ENCODE measurements around the gene IDE. TPM values are rescaled to one million over a fixed set of nuclear protein-coding genes. Genes with fewer than 3 reads are reported as not detected.

Gene IDE
- total RNA-seq, 1 experiment from 2014 or later, result 41.2 TPM

DNA sequence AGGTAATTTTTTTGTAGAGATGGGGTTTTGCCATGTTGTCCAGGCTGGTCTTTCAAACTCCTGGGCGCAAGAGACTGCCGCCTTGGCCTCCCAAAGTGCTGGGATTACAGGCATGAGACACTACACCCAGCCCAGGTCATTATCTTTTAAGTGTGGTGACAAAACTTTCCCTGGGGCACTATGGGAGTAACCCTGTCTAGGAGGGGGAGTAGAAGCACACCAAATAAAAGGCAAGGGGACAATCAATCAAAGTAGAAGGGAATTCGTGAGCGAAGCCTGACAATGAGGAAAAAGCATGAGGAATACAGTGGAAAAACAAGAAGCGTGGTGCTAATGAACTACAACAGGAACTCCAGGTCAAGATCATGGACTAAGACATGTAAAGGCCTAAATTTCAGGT, 31.4 kb downstream of the IDE start:
- Histone ChIP-seq H3K9me3 (ENCODE audit: insufficient read depth, low read depth) (no peaks in the 10 kb centered on the region), H2AFZ (no peak overlapping the region), H3K27ac (no peak overlapping the region), H3K79me2 (ENCODE audit: low read depth) (peaks cover 35% of the 10 kb centered on the region), H3K9me2 (ENCODE audit: insufficient read depth) (no peaks in the 10 kb centered on the region), H3K27me3 (ENCODE audit: insufficient read depth, low read depth) (no peaks in the 10 kb centered on the region), H3K4me3 (no peak overlapping the region), H3F3A (ENCODE audit: insufficient read depth, low read depth) (no peaks in the 10 kb centered on the region), H3K36me3 (ENCODE audit: low read depth) (no peaks in the 10 kb centered on the region; the same call in 1 of the 2 replicates), H4K20me1 (ENCODE audit: insufficient read depth) (no peaks in the 10 kb centered on the region), H3K4me2 (no peak overlapping the region), H3K4me1 (replicated peaks; ENCODE audit: insufficient read depth) (0 out of 2 replicates have a peak, but pooled peaks cover 1% of the 10 kb centered on the region)
- intact Hi-C loops (cut with micrococcal nuclease; ENCODE audit: unreplicated experiment), result no loop called here
- BruUV-seq (replicated peaks), result no TSS peak
- TF ChIP-seq EZH2 (IDR thresholded peaks at IDR 0.05; ENCODE audit: low read depth), result no peak
- TF ChIP-seq, protein P1, sequence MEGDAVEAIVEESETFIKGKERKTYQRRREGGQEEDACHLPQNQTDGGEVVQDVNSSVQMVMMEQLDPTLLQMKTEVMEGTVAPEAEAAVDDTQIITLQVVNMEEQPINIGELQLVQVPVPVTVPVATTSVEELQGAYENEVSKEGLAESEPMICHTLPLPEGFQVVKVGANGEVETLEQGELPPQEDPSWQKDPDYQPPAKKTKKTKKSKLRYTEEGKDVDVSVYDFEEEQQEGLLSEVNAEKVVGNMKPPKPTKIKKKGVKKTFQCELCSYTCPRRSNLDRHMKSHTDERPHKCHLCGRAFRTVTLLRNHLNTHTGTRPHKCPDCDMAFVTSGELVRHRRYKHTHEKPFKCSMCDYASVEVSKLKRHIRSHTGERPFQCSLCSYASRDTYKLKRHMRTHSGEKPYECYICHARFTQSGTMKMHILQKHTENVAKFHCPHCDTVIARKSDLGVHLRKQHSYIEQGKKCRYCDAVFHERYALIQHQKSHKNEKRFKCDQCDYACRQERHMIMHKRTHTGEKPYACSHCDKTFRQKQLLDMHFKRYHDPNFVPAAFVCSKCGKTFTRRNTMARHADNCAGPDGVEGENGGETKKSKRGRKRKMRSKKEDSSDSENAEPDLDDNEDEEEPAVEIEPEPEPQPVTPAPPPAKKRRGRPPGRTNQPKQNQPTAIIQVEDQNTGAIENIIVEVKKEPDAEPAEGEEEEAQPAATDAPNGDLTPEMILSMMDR (conservative IDR thresholded peaks at IDR 0.05), result no peak
- ChIA-PET POLR2A (ENCODE audit: unreplicated experiment) (no interaction called here), CTCF (no interaction called here)
- no peak for DNase-seq

DNA sequence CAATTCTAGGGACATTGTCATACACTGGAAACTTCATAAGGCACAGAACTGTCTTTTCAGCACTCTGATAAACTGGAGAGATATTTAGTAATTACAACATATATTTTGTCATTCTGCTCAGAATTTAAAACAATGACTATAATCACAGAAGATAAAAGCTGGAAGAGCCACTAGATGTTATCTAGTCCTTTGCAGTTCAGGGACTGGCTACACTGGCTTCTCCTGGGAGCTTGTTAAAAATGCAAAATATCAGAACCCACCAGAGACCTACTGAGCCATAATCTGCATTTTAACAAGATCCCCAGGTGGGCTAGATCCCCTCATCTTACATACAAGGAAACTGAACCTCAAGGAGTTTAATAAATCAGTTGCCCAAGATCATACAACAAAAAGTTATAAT, 32.3 kb downstream of the IDE start:
- H3K9me2 ChIP-seq (ENCODE audit: insufficient read depth), result no peaks in the 10 kb centered on the region
- H3K9me3 ChIP-seq (ENCODE audit: insufficient read depth, low read depth), result no peaks in the 10 kb centered on the region
- no peaks in the 10 kb centered on the region for H3K27me3 ChIP-seq (ENCODE audit: insufficient read depth, low read depth)
- H3K4me1 ChIP-seq (replicated peaks; ENCODE audit: insufficient read depth), result no peaks in the 10 kb centered on the region
- no peak overlapping the region for H3K4me3 ChIP-seq
- H3K27ac ChIP-seq, result no peak overlapping the region; the same call in 1 of the 2 replicates
- TF ChIP-seq, protein P1 (conservative IDR thresholded peaks at IDR 0.05), result no peak
- TF ChIP-seq EZH2 (IDR thresholded peaks at IDR 0.05; ENCODE audit: low read depth), result no peak
- DNase-seq, result no peak
- H4K20me1 ChIP-seq (ENCODE audit: insufficient read depth), result no peaks in the 10 kb centered on the region
- ChIA-PET POLR2A (ENCODE audit: unreplicated experiment) (no interaction called here), CTCF (no interaction called here)
- peaks cover 35% of the 10 kb centered on the region for H3K79me2 ChIP-seq (ENCODE audit: low read depth)
- H3K36me3 ChIP-seq (ENCODE audit: low read depth), result no peaks in the 10 kb centered on the region; the same call in 1 of the 2 replicates
- intact Hi-C loops (cut with micrococcal nuclease; ENCODE audit: unreplicated experiment), result no loop called here
- no peak overlapping the region for H2AFZ ChIP-seq
- no peak overlapping the region for H3K4me2 ChIP-seq
- no TSS peak for BruUV-seq (replicated peaks)
- no peaks in the 10 kb centered on the region for H3F3A ChIP-seq (ENCODE audit: insufficient read depth, low read depth)

DNA sequence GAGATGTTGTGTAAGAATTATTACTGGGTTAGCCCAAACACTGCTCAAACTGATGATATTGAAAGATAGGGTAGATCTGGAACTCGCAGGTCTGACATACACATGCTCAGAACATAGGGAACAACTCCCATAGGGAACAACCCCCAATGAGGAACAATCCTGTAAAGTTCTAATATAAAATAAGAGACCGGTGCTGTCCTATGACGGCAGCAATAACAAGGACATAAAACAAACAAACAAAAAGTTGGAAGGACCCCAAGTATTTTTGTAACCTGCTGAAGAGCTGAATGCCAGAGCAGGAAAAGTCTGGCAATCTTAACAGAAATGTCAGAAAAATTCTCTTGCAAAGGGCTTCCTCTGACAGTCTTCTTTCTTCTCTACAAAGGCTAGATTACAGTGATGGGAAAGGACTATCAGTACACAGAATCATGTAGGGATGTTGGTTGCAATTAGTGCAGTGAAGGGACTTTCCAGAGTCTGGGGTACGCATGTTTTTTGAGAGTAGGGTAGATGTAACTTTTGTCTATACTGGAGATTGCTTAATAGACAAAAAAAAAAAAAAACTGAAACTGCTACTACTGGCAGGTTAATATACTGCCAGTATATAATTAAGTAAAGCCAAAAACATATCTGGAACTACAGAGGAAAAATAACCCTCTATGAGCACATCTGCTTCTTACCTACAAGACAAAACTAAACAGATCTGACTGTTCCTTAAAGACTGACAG, 35.5 kb downstream of the IDE start:
- ChIA-PET POLR2A (ENCODE audit: unreplicated experiment) (no interaction called here), CTCF (no interaction called here)
- Histone ChIP-seq H3F3A (ENCODE audit: insufficient read depth, low read depth) (no peaks in the 10 kb centered on the region), H3K9me2 (ENCODE audit: insufficient read depth) (no peaks in the 10 kb centered on the region), H3K4me1 (replicated peaks; ENCODE audit: insufficient read depth) (no peaks in the 10 kb centered on the region), H3K27me3 (ENCODE audit: insufficient read depth, low read depth) (no peaks in the 10 kb centered on the region), H3K4me3 (no peak overlapping the region), H3K9me3 (ENCODE audit: insufficient read depth, low read depth) (no peaks in the 10 kb centered on the region), H3K36me3 (ENCODE audit: low read depth) (no peaks in the 10 kb centered on the region), H3K27ac (no peak overlapping the region), H3K4me2 (no peak overlapping the region), H2AFZ (no peak overlapping the region), H3K79me2 (ENCODE audit: low read depth) (peaks cover 8% of the 10 kb centered on the region; the same call in 1 of the 2 replicates), H4K20me1 (ENCODE audit: insufficient read depth) (no peaks in the 10 kb centered on the region)
- no peak for DNase-seq
- TF ChIP-seq, protein P1 (conservative IDR thresholded peaks at IDR 0.05), result no peak
- no peak for TF ChIP-seq EZH2 (IDR thresholded peaks at IDR 0.05; ENCODE audit: low read depth)
- intact Hi-C loops (cut with micrococcal nuclease; ENCODE audit: unreplicated experiment), result no loop called here
- BruUV-seq (replicated peaks), result no TSS peak
